PC-3 (cell line): ENCODE measurements around the gene ZNF99.

ENCODE experiments used
- EZH2 ChIP-seq: fragments of 300-600 bp; sonication (generic); IDR thresholded peaks from one replicate; pipeline ENCODE4 v1.6.1; 2017; ENCODE audit warnings: antibody characterized with exemption, mild to moderate bottlenecking, low read length; ENCODE audit not compliant: unreplicated experiment
- TF ChIP-seq, protein P1 (sequence below): fragments of 300-600 bp; sonication (generic); conservative IDR thresholded peaks from 2 replicates; pipeline ENCODE4 v1.5.1; 2017; ENCODE audit warnings: antibody characterized with exemption, low read depth, mild to moderate bottlenecking, low read length

DNA sequence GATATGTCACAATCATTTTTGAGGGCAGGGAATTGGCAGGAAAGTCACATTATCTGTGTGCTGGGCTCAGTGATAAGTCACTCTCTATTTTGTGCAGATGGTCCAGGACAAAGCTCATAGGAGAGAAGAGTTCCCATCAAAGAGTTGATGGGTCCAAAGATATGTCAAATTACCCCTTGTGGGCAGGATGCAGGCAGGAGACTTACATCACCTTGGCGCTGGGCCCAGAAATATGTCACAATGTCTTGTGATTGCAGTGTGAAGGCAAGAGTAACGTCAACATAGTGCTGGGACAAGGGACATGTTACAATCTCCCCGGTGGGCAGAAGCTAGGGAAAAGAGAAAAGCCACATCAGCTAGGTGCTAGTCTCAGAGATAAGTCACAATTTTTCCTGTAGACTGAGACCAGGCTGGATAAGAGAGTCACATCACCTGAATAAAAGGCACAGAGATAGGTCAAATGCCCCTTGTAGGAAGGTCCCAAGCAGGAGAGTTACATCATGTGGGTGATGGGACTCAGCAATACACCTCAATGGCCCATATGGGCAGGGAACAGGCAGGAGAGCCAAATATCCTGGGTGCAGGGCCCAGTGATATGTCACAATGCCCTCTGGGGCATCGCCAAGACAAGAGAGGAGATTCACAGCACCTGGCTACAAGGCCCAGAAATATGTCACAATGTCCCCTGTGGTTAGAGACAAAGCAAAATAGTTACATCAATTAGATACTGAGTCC lies 47.9 kb downstream of the ZNF99 start:
- TF ChIP-seq, protein P1, sequence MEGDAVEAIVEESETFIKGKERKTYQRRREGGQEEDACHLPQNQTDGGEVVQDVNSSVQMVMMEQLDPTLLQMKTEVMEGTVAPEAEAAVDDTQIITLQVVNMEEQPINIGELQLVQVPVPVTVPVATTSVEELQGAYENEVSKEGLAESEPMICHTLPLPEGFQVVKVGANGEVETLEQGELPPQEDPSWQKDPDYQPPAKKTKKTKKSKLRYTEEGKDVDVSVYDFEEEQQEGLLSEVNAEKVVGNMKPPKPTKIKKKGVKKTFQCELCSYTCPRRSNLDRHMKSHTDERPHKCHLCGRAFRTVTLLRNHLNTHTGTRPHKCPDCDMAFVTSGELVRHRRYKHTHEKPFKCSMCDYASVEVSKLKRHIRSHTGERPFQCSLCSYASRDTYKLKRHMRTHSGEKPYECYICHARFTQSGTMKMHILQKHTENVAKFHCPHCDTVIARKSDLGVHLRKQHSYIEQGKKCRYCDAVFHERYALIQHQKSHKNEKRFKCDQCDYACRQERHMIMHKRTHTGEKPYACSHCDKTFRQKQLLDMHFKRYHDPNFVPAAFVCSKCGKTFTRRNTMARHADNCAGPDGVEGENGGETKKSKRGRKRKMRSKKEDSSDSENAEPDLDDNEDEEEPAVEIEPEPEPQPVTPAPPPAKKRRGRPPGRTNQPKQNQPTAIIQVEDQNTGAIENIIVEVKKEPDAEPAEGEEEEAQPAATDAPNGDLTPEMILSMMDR, result no peak
- TF ChIP-seq EZH2, result no peak
